ENCODE data around the gene DOCK7.

The DOCK7 gene

DNA sequence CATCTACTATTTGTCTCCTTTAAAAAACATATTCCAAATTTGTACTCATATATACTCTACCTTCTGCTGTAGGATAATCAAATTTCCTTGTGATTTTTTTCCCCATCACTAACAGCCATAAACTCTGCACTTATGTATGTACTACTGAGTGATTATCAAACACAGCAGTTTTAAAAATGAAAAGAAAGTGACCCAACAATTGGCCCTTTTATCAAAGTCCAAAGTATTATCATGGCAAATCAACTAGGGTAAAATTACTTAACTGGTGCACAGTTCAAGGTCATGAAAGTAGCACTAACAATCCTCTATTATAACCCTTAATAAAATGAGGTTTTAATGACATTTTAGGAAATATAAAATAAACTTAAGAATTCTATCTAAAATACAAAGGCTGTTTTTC, 79.3 kb downstream of the DOCK7 start:
- Mint-ChIP-seq H3K4me1 (no peaks in the 10 kb centered on the region), H3K27ac (no peak overlapping the region), H3K27me3 (ENCODE audit: low read depth) (no peaks in the 10 kb centered on the region), H3K4me3 (no peak overlapping the region), H3K36me3 (ENCODE audit: low read depth) (peaks cover 37% of the 10 kb centered on the region), H3K9me3 (no peaks in the 10 kb centered on the region)
- no peak for TF ChIP-seq CTCF (IDR thresholded peaks at IDR 0.05; ENCODE audit: unreplicated experiment in 3 of 3)

DNA sequence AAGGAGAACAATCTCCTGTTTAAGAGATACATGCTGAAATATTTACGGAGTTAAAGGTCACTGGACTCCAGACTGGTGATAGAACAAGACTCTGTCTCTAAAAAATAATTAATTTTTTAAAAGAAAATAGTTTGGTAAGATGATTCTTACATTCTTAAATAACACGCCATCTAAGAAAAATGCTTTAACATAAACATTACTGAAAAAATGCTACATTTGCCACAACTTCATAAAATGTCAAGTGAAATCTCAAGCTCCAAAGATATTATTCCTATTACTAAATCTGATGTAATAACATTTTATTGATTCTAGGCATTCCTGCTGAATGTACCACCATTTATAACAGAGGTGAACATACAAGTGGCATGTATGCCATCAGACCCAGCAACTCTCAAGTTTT, 86.7 kb downstream of the DOCK7 start:
- Mint-ChIP-seq H3K27me3 (ENCODE audit: low read depth) (no peaks in the 10 kb centered on the region), H3K27ac (no peak overlapping the region), H3K9me3 (no peaks in the 10 kb centered on the region), H3K4me3 (no peak overlapping the region), H3K36me3 (ENCODE audit: low read depth) (peaks cover 5% of the 10 kb centered on the region), H3K4me1 (no peaks in the 10 kb centered on the region)
- no peak for TF ChIP-seq CTCF (IDR thresholded peaks at IDR 0.05; ENCODE audit: unreplicated experiment in 3 of 3)

GRCh38 chr1:62599044-62599443, 89.1 kb downstream of the DOCK7 start:
- no peaks in the 10 kb centered on the region for H3K4me1 Mint-ChIP-seq
- no peak overlapping the region for H3K4me3 Mint-ChIP-seq
- H3K27me3 Mint-ChIP-seq (ENCODE audit: low read depth): no peaks in the 10 kb centered on the region
- H3K9me3 Mint-ChIP-seq: no peaks in the 10 kb centered on the region
- H3K36me3 Mint-ChIP-seq (ENCODE audit: low read depth): peaks cover 5% of the 10 kb centered on the region
- no peak for TF ChIP-seq CTCF (IDR thresholded peaks at IDR 0.05; ENCODE audit: unreplicated experiment in 3 of 3)
- peak overlapping the region in 1 of 3 experiments; percentile 2 for H3K27ac Mint-ChIP-seq

DNA sequence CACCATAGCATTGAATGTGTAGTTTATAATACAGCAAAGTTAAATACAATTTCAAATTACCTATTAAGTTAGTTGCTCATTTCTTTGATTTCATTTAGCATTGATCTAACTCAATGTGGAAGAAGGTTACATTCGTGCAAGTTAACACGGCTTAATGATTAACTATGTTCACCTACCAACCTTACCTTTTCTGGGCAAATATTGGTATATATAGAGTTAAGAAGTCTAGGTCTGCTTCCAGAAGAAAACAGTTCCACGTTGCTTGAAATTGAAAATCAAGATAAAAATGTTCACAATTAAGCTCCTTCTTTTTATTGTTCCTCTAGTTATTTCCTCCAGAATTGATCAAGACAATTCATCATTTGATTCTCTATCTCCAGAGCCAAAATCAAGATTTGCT, 90.9 kb downstream of the DOCK7 start, which contains the start of gene ANGPTL3:
Gene ANGPTL3, plus strand, starts transcription at position 240 of the 400 bp plus-strand sequence. Its CDS starts 47 bp downstream, at position 287.
- H3K4me3 Mint-ChIP-seq: no peak within 1 kb of the TSS
- H3K27me3 Mint-ChIP-seq (ENCODE audit: low read depth): no peaks in the 10 kb centered on the region
- H3K9me3 Mint-ChIP-seq: no peaks in the 10 kb centered on the region
- H3K4me1 Mint-ChIP-seq: no peaks in the 10 kb centered on the region
- H3K27ac Mint-ChIP-seq: no peak within 1 kb of the TSS
- H3K36me3 Mint-ChIP-seq (ENCODE audit: low read depth): peaks cover 5% of the 10 kb centered on the region
- TF ChIP-seq CTCF (IDR thresholded peaks at IDR 0.05; ENCODE audit: unreplicated experiment in 3 of 3): no peak

GRCh38 chr1:62595647-62596046, 92.5 kb downstream of the DOCK7 start:
- Mint-ChIP-seq H3K36me3 (ENCODE audit: low read depth) (peaks cover 10% of the 10 kb centered on the region), H3K9me3 (no peaks in the 10 kb centered on the region), H3K4me3 (no peak overlapping the region), H3K27me3 (ENCODE audit: low read depth) (no peaks in the 10 kb centered on the region), H3K4me1 (no peaks in the 10 kb centered on the region), H3K27ac (no peak overlapping the region)
- no peak for TF ChIP-seq CTCF (IDR thresholded peaks at IDR 0.05; ENCODE audit: unreplicated experiment in 3 of 3)

- no peak for TF ChIP-seq CTCF (IDR thresholded peaks at IDR 0.05; ENCODE audit: unreplicated experiment in 3 of 3)
- H3K27ac Mint-ChIP-seq: no peak overlapping the region
- no peaks in the 10 kb centered on the region for H3K4me1 Mint-ChIP-seq
- H3K4me3 Mint-ChIP-seq: no peak overlapping the region
- H3K9me3 Mint-ChIP-seq: no peaks in the 10 kb centered on the region
- H3K27me3 Mint-ChIP-seq (ENCODE audit: low read depth): no peaks in the 10 kb centered on the region
- H3K36me3 Mint-ChIP-seq (ENCODE audit: low read depth): peaks cover 20% of the 10 kb centered on the region
Observed at GRCh38 chr1:62593825-62594394, 94.3 kb downstream of the DOCK7 start.

Data from nephron (organoid).